ENCODE data around the gene LPP. TPM values are rescaled to one million over a fixed set of nuclear protein-coding genes. Genes with fewer than 3 reads are reported as not detected.
A peak's percentile ranks its signal among the peaks of the same experiment; 100 is the strongest.

Gene LPP
- total and polyA plus RNA-seq, 2 of the 13 experiments (the other 11 are each of a cell fraction or from before 2014, with no cell fraction given) = 19.2 to 29.9 TPM

DNA sequence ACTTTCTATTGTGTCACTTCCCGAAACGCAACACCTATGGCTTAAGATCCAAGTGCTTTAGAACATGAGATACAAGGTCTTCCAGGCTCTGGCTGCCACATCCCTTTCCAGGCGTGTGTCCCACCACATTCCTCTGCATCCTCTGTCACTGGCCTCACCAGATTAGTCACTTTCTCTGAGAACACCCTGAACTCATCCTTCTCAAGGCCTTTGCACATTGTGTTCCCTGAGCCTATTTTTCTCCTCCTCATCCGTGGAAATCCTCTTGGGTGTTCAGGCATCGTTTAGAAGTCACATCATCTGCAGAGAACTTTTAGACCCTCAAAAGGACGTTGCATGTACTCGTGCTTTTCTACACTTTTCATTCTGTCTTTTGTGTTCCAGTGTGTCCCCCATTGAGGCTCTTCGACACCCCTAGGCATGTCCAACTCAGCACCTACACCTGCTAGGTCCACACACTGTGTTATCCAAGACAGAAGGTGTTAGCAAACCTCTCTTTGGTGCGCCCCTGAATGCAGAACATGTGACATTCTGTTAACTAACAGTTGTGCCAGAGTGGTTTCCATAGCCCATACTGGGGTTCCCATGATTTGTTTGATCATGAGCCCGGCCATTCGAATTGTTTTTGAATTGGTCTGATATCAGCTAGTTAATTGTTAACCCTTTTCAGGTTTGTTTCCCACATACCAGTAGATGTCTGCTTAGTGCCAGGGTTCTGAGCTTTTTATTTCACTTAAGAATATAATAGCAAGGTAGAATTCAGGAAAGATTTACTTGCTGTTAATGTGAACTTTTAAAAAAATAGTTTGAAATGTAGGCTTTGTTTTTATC, 67.2 kb downstream of the LPP start:
- peak; percentile 17 for DNase-seq (ENCODE audit: low spot score)
- ATAC-seq = peak; percentile 34; the same call in 2 of the 3 replicates
- POLR2A ChIA-PET = interaction anchor here (0.7 kb wide), 1 partner anchor 357 kb away, joined by 3 read pairs; no protein-coding TSS in a partner anchor
- Histone ChIP-seq H2AFZ (ENCODE audit: low read length) (no peak overlapping the region), H3K4me2 (ENCODE audit: low read depth, low read length) (no peak overlapping the region), H3K4me1 (ENCODE audit: insufficient read depth, low read length) (peaks cover 75% of the 10 kb centered on the region), H3K27me3 (ENCODE audit: control insufficient read depth in 1 of 2, insufficient read depth in 2 of 2, low read length in 2 of 2) (no peaks in the 10 kb centered on the region), H3K27ac (ENCODE audit: extremely low read length, insufficient read depth, low read length) (no peak overlapping the region), H4K20me1 (ENCODE audit: insufficient read depth, low read length) (no peaks in the 10 kb centered on the region), H3K79me2 (ENCODE audit: insufficient read depth, low read length) (peaks cover 75% of the 10 kb centered on the region), H3K36me3 (replicated peaks in 1 of 2; ENCODE audit: control insufficient read depth in 1 of 2, insufficient read depth in 2 of 2, low read length in 2 of 2) (peaks cover 3 to 6% of the 10 kb centered on the region in 2 experiments; a peak in 3 of 5 replicates), H3K9me3 (ENCODE audit: low read length) (no peaks in the 10 kb centered on the region), H3K9ac (ENCODE audit: insufficient read depth, low read depth, low read length) (no peak overlapping the region), H3K4me3 (replicated peaks in 1 of 3; ENCODE audit: insufficient read depth in 1 of 3, low read depth in 2 of 3, low read length in 3 of 3) (no peak overlapping the region)
- CTCF ChIA-PET (ENCODE audit: low intra/inter-chr PET ratio, low total read pairs) = no interaction called here
- TF ChIP-seq, protein P1, sequence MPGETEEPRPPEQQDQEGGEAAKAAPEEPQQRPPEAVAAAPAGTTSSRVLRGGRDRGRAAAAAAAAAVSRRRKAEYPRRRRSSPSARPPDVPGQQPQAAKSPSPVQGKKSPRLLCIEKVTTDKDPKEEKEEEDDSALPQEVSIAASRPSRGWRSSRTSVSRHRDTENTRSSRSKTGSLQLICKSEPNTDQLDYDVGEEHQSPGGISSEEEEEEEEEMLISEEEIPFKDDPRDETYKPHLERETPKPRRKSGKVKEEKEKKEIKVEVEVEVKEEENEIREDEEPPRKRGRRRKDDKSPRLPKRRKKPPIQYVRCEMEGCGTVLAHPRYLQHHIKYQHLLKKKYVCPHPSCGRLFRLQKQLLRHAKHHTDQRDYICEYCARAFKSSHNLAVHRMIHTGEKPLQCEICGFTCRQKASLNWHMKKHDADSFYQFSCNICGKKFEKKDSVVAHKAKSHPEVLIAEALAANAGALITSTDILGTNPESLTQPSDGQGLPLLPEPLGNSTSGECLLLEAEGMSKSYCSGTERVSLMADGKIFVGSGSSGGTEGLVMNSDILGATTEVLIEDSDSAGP (CRISPR knock-in tag; IDR thresholded peaks at IDR 0.05; ENCODE audit: borderline replicate concordance) = 0 out of 2 replicates have a peak, but pooled peaks have one; percentile 19
- TF ChIP-seq, protein P2, sequence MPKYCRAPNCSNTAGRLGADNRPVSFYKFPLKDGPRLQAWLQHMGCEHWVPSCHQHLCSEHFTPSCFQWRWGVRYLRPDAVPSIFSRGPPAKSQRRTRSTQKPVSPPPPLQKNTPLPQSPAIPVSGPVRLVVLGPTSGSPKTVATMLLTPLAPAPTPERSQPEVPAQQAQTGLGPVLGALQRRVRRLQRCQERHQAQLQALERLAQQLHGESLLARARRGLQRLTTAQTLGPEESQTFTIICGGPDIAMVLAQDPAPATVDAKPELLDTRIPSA (CRISPR knock-in tag; IDR thresholded peaks at IDR 0.05; ENCODE audit: borderline replicate concordance) = no peak
- TF ChIP-seq, protein P3, sequence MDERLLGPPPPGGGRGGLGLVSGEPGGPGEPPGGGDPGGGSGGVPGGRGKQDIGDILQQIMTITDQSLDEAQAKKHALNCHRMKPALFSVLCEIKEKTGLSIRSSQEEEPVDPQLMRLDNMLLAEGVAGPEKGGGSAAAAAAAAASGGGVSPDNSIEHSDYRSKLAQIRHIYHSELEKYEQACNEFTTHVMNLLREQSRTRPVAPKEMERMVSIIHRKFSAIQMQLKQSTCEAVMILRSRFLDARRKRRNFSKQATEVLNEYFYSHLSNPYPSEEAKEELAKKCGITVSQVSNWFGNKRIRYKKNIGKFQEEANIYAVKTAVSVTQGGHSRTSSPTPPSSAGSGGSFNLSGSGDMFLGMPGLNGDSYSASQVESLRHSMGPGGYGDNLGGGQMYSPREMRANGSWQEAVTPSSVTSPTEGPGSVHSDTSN (CRISPR knock-in tag; IDR thresholded peaks at IDR 0.05) = no peak
- TF ChIP-seq SAFB2 (CRISPR knock-in tag; IDR thresholded peaks at IDR 0.05; ENCODE audit: borderline replicate concordance, low read depth) (no peak), ZNF431 (CRISPR knock-in tag; IDR thresholded peaks at IDR 0.05; ENCODE audit: borderline replicate concordance, low read depth) (no peak), EP300 (IDR thresholded peaks at IDR 0.05; ENCODE audit: low read depth in 2 of 2, low read length in 2 of 2) (0 out of 4 replicates have a peak, but pooled peaks of 1 of the 2 experiments have one; percentile 3), EP300 (CRISPR knock-in tag; IDR thresholded peaks at IDR 0.05; ENCODE audit: borderline replicate concordance) (no peak), MYNN (CRISPR knock-in tag; IDR thresholded peaks at IDR 0.05; ENCODE audit: low read depth) (no peak), ZNF652 (CRISPR knock-in tag; IDR thresholded peaks at IDR 0.05; ENCODE audit: borderline replicate concordance, low read depth) (peak; percentile 55; the same call in 1 of the 2 replicates), FOXM1 (CRISPR knock-in tag; IDR thresholded peaks at IDR 0.05) (no peak), ZNF350 (CRISPR knock-in tag; IDR thresholded peaks at IDR 0.05; ENCODE audit: borderline replicate concordance, low read depth) (no peak), ZBTB7B (CRISPR knock-in tag; IDR thresholded peaks at IDR 0.05) (no peak)
- in situ Hi-C loops (cut with HindIII; ENCODE audit: extremely low pct_ligation_motif_present, low pct_unique_long_range_greater_than_20kb) = loop anchor here (25.0 kb wide), 1 partner anchor 741 kb away; no protein-coding TSS in a partner anchor
- WGBS (ENCODE audit: low lambda C conversion rate) = 81% methylated on average over 11 of the region's 11 CpGs
- no TSS peak for BruUV-seq (replicated peaks)
- no peak for FAIRE-seq
- intact Hi-C loops (cut with micrococcal nuclease; ENCODE audit: unreplicated experiment) = loop anchor here (5.0 kb wide), 1 partner anchor 479 kb away; no protein-coding TSS in a partner anchor
